ENCODE data around the gene XPO5. TPM values are rescaled to one million over a fixed set of nuclear protein-coding genes. Genes with fewer than 3 reads are reported as not detected.
A peak's percentile ranks its signal among the peaks of the same experiment; 100 is the strongest.

Gene XPO5
- total and polyA plus RNA-seq, 10 donors = 7.1 to 33.1 (median 23.3) TPM

DNA sequence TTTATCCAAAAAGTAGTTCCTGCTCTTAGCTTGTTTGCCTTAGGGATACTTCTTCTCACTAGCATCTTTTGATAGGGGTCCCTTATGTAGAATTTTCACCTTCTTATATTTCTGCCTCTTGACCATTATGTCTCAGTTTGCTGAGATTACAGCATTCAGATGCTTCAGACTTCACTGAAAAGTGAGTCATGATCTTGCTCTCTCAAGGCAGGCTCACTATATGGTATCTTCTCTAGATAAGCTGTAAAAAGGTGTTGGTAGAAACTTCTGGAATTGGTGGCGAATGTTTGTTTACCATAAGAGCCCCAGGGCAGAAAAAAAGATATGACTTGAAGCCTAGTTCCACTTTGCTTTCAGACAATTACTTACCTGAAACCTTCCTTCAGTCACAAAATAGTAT lies 33.6 kb upstream of the XPO5 start:
- peaks cover 3 to 87% (median 65%) of the 10 kb centered on the region in 6 donors for H3K36me3 ChIP-seq
- intact Hi-C loops (cut with DNase I; ENCODE audit: low total_unique reads) = loop anchor here (5.0 kb wide), 1 partner anchor 468 kb away; no protein-coding TSS in a partner anchor
- 92 to 100% (median 97%) methylated on average over 1 of the region's 1 CpG for WGBS, 5 donors

DNA sequence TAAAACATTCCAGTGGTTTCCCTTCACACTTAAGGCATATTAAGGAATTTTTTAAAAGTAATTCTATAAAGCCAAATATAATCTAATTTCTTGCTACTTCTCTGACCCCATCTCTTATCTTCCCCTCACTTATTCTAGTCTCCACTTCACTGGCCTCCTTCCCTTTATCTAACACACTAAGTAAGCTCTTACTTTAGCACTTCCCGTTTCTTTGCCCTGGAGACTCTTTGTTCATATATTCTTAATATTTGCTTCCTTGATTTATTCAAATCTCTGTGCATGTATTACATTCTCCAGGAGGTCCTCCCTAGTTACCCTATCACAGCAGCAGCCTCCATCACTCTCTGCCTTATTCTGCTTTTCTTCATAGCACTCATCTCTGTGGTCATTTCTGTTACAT lies 33.0 kb upstream of the XPO5 start:
- no peaks in the 10 kb centered on the region for H3K27me3 ChIP-seq (replicated peaks in 1 of 7)
- no peak for DNase-seq
- intact Hi-C loops (cut with DNase I; ENCODE audit: low total_unique reads) = loop anchor here (5.0 kb wide), 1 partner anchor 468 kb away; no protein-coding TSS in a partner anchor
- peaks cover 3 to 87% (median 65%) of the 10 kb centered on the region in 6 donors for H3K36me3 ChIP-seq
- H3K27ac ChIP-seq = peak overlapping the region in 2 of 8 donors; percentile 25 to 36
- TF ChIP-seq, protein P1, sequence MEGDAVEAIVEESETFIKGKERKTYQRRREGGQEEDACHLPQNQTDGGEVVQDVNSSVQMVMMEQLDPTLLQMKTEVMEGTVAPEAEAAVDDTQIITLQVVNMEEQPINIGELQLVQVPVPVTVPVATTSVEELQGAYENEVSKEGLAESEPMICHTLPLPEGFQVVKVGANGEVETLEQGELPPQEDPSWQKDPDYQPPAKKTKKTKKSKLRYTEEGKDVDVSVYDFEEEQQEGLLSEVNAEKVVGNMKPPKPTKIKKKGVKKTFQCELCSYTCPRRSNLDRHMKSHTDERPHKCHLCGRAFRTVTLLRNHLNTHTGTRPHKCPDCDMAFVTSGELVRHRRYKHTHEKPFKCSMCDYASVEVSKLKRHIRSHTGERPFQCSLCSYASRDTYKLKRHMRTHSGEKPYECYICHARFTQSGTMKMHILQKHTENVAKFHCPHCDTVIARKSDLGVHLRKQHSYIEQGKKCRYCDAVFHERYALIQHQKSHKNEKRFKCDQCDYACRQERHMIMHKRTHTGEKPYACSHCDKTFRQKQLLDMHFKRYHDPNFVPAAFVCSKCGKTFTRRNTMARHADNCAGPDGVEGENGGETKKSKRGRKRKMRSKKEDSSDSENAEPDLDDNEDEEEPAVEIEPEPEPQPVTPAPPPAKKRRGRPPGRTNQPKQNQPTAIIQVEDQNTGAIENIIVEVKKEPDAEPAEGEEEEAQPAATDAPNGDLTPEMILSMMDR (IDR thresholded peaks at IDR 0.05 in 8 of 11, conservative IDR thresholded peaks at IDR 0.05 in 3 of 11) = no peak
- TF ChIP-seq POLR2A (IDR thresholded peaks at IDR 0.05) (no peak), POLR2AphosphoS5 (IDR thresholded peaks at IDR 0.05) (no peak)
- no peak overlapping the region for H3K4me3 ChIP-seq
- H3K9me3 ChIP-seq = no peaks in the 10 kb centered on the region
- WGBS, 5 donors = 45 to 63% (median 53%) methylated on average over 1 of the region's 1 CpG
- H3K4me1 ChIP-seq = peaks cover 0 to 14% (median 8%) of the 10 kb centered on the region in 6 donors

More for the DNA sequence above, 33.6 kb upstream of the XPO5 start:
- H3K4me1 ChIP-seq = peaks cover 0 to 14% (median 8%) of the 10 kb centered on the region in 6 donors
- TF ChIP-seq, protein P1 (IDR thresholded peaks at IDR 0.05 in 8 of 11, conservative IDR thresholded peaks at IDR 0.05 in 3 of 11) = no peak
- TF ChIP-seq POLR2AphosphoS5 (IDR thresholded peaks at IDR 0.05) (no peak), POLR2A (IDR thresholded peaks at IDR 0.05) (no peak)
- H3K27me3 ChIP-seq (replicated peaks in 1 of 7) = no peaks in the 10 kb centered on the region
- DNase-seq = no peak
- H3K9me3 ChIP-seq = no peaks in the 10 kb centered on the region
- H3K4me3 ChIP-seq = no peak overlapping the region
- H3K27ac ChIP-seq = no peak overlapping the region

DNA sequence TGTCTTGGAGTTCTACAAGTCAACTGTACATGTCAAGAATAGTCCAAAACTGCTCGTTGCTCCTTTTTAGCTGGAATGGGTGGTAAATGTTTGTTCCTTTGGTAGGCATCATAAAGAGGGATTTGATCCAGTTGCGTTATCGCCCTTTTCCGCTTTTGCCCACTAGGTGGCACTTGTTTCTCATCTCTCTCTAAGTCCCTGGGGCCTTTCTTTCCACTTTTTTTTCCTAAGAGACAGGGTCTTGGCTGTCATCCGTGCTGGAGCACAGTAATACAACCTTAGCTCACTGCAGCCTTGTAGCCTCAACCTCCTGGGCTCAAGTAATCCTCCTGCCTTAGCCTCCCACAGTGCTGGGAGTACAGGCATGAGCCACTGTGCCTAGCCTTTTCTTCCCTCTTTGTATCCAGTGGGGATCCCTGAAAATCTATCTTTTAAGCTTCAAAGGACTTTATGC lies 32.5 kb upstream of the XPO5 start:
- Histone ChIP-seq H3K4me1 (peaks cover 0 to 14% (median 8%) of the 10 kb centered on the region in 6 donors), H3K27ac (peak overlapping the region in 2 of 8 donors; percentile 25 to 36), H3K36me3 (peaks cover 3 to 87% (median 65%) of the 10 kb centered on the region in 6 donors), H3K9me3 (no peaks in the 10 kb centered on the region), H3K27me3 (replicated peaks in 1 of 7) (no peaks in the 10 kb centered on the region), H3K4me3 (no peak overlapping the region)
- DNase-seq = no peak
- TF ChIP-seq, protein P1 (IDR thresholded peaks at IDR 0.05 in 8 of 11, conservative IDR thresholded peaks at IDR 0.05 in 3 of 11) = peak; percentile 30 to 86 (median 77)
- TF ChIP-seq POLR2AphosphoS5 (IDR thresholded peaks at IDR 0.05) = no peak
- intact Hi-C loops (cut with DNase I; ENCODE audit: low total_unique reads) = loop anchor here (5.0 kb wide), 1 partner anchor 469 kb away; no protein-coding TSS in a partner anchor
- 4 to 12% (median 8%) methylated on average over 5 of the region's 5 CpGs for WGBS, 5 donors

DNA sequence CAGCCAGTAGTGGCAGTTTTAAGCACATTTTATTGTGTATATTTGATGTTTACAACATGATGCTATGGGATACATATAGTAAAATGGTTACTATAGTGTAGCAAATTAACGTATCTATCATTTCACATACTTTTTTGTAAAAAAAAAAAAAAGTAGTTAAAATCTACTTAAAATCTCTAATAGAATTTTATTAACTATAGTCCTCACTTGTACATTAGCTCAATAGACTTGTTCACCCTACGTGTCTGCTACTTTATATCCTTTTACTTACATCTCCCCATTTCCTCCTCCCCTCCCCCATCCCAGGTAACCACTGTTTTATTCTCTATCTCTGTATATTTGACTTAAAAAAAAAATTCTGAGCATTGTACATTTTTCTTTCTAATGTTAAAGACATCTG lies 30.2 kb upstream of the XPO5 start:
- TF ChIP-seq POLR2A (IDR thresholded peaks at IDR 0.05) (no peak), POLR2AphosphoS5 (IDR thresholded peaks at IDR 0.05) (no peak)
- TF ChIP-seq, protein P1 (IDR thresholded peaks at IDR 0.05 in 8 of 11, conservative IDR thresholded peaks at IDR 0.05 in 3 of 11) = no peak
- Histone ChIP-seq H3K4me1 (peaks cover 0 to 14% (median 8%) of the 10 kb centered on the region in 6 donors), H3K27me3 (replicated peaks in 1 of 7) (no peaks in the 10 kb centered on the region), H3K27ac (no peak overlapping the region), H3K4me3 (no peak overlapping the region), H3K36me3 (peaks cover 3 to 87% (median 65%) of the 10 kb centered on the region in 6 donors), H3K9me3 (no peaks in the 10 kb centered on the region)
- intact Hi-C loops (cut with DNase I; ENCODE audit: low total_unique reads) = loop anchor here (5.0 kb wide), 1 partner anchor 471 kb away; no protein-coding TSS in a partner anchor
- DNase-seq = no peak
- WGBS, 5 donors = 91 to 96% (median 92%) methylated on average over 2 of the region's 2 CpGs
